ENCODE results near the gene RTF2. TPM values are rescaled to one million over a fixed set of nuclear protein-coding genes. Genes with fewer than 3 reads are reported as not detected.
A peak's percentile ranks its signal among the peaks of the same experiment; 100 is the strongest.
"Not testable (repeated sequence)": the region's sequence is repeated elsewhere in the genome, so short reads cannot be mapped to it uniquely, and the experiment has no call there.

RTF2 gene
- total and polyA plus RNA-seq, 8 donors: 24.3 to 55.4 (median 28.1) TPM

GRCh38 chr20:56542489-56543030, 74.1 kb downstream of the RTF2 start:
- no peak for TF ChIP-seq CTCF (IDR thresholded peaks at IDR 0.05)
- WGBS, 2 donors: 68 to 76% methylated on average over 9 of the region's 9 CpGs
- no peaks in the 10 kb centered on the region for H3K36me3 ChIP-seq
- intact Hi-C loops (cut with DNase I): no loop called here
- no peaks in the 10 kb centered on the region for H3K9me3 ChIP-seq
- ATAC-seq: no peak
- no peaks in the 10 kb centered on the region for H3K27me3 ChIP-seq
- no peak for DNase-seq
- H3K4me3 ChIP-seq: no peak overlapping the region
- FAIRE-seq: no peak
- H3K4me1 ChIP-seq: no peaks in the 10 kb centered on the region
- H3K27ac ChIP-seq: no peak overlapping the region

GRCh38 chr20:56551571-56551970, 83.1 kb downstream of the RTF2 start:
- no peaks in the 10 kb centered on the region for H3K36me3 ChIP-seq
- no peak overlapping the region for H3K27ac ChIP-seq
- no peak for TF ChIP-seq CTCF (IDR thresholded peaks at IDR 0.05)
- FAIRE-seq (no peak), ATAC-seq (no peak), DNase-seq (no peak)
- no peaks in the 10 kb centered on the region for H3K4me1 ChIP-seq
- 73 to 76% methylated on average over 8 of the region's 8 CpGs for WGBS, 2 donors
- intact Hi-C loops (cut with DNase I): no loop called here
- no peak overlapping the region for H3K4me3 ChIP-seq
- no peaks in the 10 kb centered on the region for H3K27me3 ChIP-seq
- H3K9me3 ChIP-seq: no peaks in the 10 kb centered on the region

- Histone ChIP-seq H3K27me3 (no peaks in the 10 kb centered on the region), H3K27ac (no peak overlapping the region), H3K4me1 (no peaks in the 10 kb centered on the region), H3K4me3 (no peak overlapping the region), H3K36me3 (no peaks in the 10 kb centered on the region), H3K9me3 (no peaks in the 10 kb centered on the region)
- FAIRE-seq (no peak), ATAC-seq (no peak), DNase-seq (no peak)
- 48 to 52% methylated on average over 8 of the region's 8 CpGs for WGBS, 2 donors
- intact Hi-C loops (cut with DNase I): no loop called here
- TF ChIP-seq CTCF (IDR thresholded peaks at IDR 0.05): no peak
Measured at GRCh38 chr20:56552911-56553629, 84.6 kb downstream of the RTF2 start.

GRCh38 chr20:56554869-56555268, 86.4 kb downstream of the RTF2 start:
- Histone ChIP-seq H3K27me3 (no peaks in the 10 kb centered on the region), H3K36me3 (no peaks in the 10 kb centered on the region), H3K4me1 (no peaks in the 10 kb centered on the region), H3K4me3 (no peak overlapping the region), H3K9me3 (no peaks in the 10 kb centered on the region), H3K27ac (no peak overlapping the region)
- intact Hi-C loops (cut with DNase I): no loop called here
- FAIRE-seq (no peak), ATAC-seq (peak in 3 of 4 donors; percentile 78 to 93 (median 87)), DNase-seq (peak in 3 of 6 donors; percentile 11 to 39 (median 16))
- no peak for TF ChIP-seq CTCF (IDR thresholded peaks at IDR 0.05)
- 23 to 31% methylated on average over 4 of the region's 4 CpGs for WGBS, 2 donors

GRCh38 chr20:56558968-56559367, 90.5 kb downstream of the RTF2 start:
- FAIRE-seq (no peak), DNase-seq (no peak), ATAC-seq (no peak)
- H3K4me3 ChIP-seq: no peak overlapping the region
- intact Hi-C loops (cut with DNase I): no loop called here
- no peaks in the 10 kb centered on the region for H3K4me1 ChIP-seq
- no peaks in the 10 kb centered on the region for H3K9me3 ChIP-seq
- no peak overlapping the region for H3K27ac ChIP-seq
- WGBS, 2 donors: 47 to 59% methylated on average over 6 of the region's 6 CpGs
- no peaks in the 10 kb centered on the region for H3K27me3 ChIP-seq
- no peaks in the 10 kb centered on the region for H3K36me3 ChIP-seq
- no peak for TF ChIP-seq CTCF (IDR thresholded peaks at IDR 0.05)

GRCh38 chr20:56564526-56564925, 96.1 kb downstream of the RTF2 start:
- H3K4me1 ChIP-seq; H3K27me3 ChIP-seq; DNase-seq; ATAC-seq; H3K4me3 ChIP-seq; H3K36me3 ChIP-seq; FAIRE-seq; H3K27ac ChIP-seq; H3K9me3 ChIP-seq; intact Hi-C loops (cut with DNase I): not testable (repeated sequence)
- 82 to 93% methylated on average over 6 of the region's 6 CpGs for WGBS, 2 donors
